Stromal cell of bone marrow (primary cell): Measurements from ENCODE around the gene CTNND2.
"Not testable (repeated sequence)": the region's sequence is repeated elsewhere in the genome, so short reads cannot be mapped to it uniquely, and the experiment has no call there.

Source experiments
- DNase-seq: peaks from one replicate; pipeline ENCODE4 v3.0.0-alpha.2; 2012; ENCODE audit warnings: low read depth

The CTNND2 gene

GRCh38 chr5:11037941-11038340 lies 866.3 kb downstream of the CTNND2 start:
- no peak for DNase-seq

DNA sequence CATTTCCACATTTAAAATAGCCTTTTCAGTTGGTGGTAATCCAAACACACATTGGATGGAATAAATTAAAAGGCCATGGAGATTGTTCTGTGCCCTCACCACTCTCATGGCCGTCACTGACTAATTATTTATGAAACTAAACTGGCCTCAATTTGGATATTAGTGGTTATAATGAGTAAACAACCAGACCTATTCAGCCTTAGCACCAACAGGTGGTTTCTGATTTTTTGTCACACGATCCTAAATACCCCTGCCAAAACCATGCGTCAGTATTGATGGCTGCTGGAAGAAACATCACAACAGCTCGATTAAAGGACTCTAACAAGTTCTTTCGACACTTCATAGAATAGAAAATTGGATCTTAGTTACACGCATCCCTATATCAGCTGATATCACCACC lies 867.2 kb downstream of the CTNND2 start:
- DNase-seq = no peak

GRCh38 chr5:11030671-11031070 lies 873.6 kb downstream of the CTNND2 start:
- no peak for DNase-seq

DNA sequence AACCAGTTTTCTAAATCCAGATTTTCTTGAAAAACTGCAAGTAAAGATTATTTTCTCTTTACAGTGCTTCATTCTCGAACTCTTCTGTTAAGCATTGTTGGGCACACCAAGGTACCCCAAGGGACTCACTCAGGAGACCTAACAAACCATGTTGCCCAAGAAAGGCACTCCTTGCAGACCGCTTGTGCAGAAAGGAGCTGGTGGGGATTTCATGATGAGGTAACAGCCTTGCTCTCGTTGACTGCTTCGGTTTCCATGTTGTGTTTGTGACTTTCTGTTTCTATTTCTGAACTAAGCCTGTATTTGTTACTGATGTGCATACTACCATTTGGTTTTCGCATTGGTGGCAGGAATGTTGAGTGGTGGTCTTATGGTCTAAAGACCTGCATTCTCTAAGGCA lies 876.6 kb downstream of the CTNND2 start:
- no peak for DNase-seq

- DNase-seq = no peak
Measured at GRCh38 chr5:11026543-11026942, 877.7 kb downstream of the CTNND2 start.

DNA sequence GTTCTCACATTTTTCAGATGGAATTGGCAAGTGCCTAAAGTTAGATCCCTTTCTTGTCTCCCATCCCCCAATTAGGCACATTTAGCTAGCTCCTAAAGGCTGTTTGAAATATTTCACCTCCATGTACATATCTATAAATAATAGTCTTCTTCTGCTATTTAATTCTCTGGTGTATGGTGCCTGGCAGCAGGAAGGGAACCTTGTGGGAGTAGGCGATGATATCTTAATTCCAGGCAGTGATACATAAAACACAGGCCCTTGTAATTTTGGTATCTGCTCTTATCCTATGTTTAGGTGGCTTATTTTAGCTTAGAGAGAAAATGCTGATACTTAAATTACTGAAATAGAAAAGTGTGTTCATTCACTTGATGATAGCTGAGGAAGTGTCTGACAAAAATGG lies 880.3 kb downstream of the CTNND2 start:
- no peak for DNase-seq

DNA sequence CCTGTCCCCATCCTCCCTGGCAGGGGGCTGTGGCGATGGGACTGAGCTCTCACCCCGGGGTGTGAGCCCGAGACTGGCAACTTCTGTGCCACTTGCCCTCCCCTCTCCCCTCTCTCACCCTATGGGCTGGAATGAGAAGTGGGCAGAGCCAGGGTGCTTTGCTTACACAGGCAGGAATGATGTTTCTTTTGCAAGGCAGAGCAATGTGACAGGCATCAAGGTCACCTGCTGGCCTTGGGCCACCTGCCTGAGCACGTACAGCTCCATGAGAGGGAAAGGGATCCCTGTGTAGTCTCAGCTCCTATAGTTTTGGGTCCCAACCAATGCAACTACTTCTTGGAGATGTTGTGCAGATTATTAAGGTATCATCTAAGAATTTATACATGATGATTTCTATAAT lies 890.5 kb downstream of the CTNND2 start:
- DNase-seq = no peak

DNA sequence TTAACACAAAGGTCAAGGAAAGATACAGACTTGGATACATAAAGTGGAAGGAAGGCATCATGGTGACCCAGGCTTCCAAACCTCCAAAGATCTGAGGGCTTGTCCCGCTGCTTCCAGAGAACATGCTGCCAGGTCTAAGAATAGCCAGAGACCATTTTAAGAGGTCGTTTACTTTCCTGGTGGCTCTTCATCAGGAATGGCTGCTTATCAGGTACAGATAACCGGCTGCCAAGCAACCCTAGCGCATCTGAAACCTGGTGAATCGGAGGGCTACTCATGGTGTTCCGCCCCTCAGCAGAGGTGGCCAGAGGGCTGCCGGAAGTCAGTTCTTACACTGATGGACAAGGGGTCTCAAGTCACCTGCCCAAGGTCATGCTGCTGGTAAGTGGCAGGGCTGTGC lies 892.0 kb downstream of the CTNND2 start:
- DNase-seq = no peak

GRCh38 chr5:11010429-11011210 lies 893.6 kb downstream of the CTNND2 start:
- no peak for DNase-seq

GRCh38 chr5:11009576-11009975 lies 894.7 kb downstream of the CTNND2 start:
- no peak for DNase-seq

DNA sequence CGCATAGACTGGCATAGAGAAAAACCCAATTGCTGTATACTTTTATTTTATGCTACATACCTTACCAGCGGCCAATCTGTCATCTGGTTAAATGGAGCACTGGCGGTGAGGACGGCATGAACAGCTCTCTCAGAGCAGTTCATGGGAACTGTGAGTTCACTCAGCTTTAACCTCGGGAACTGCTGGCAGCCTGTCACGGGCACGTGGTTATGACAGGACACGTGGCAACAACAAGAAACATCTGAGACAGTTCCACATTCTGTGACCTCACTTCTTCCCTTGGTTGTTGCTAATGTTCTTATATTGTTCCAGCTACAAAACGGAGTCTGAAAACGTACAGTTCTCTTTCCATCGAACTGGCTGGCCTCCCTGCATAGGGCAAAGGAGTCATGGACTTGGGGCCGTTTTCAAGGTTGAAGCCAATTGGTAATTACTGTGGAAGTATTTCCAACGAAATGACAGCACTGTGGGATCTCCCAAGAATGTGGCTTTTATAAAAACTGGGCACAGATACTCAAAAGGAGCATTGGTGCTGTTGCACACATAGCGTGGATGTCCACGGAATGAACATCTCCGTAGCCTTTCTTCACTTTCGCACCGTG lies 896.9 kb downstream of the CTNND2 start:
- no peak for DNase-seq

GRCh38 chr5:11004523-11004922 lies 899.7 kb downstream of the CTNND2 start:
- not testable (repeated sequence) for DNase-seq

DNA sequence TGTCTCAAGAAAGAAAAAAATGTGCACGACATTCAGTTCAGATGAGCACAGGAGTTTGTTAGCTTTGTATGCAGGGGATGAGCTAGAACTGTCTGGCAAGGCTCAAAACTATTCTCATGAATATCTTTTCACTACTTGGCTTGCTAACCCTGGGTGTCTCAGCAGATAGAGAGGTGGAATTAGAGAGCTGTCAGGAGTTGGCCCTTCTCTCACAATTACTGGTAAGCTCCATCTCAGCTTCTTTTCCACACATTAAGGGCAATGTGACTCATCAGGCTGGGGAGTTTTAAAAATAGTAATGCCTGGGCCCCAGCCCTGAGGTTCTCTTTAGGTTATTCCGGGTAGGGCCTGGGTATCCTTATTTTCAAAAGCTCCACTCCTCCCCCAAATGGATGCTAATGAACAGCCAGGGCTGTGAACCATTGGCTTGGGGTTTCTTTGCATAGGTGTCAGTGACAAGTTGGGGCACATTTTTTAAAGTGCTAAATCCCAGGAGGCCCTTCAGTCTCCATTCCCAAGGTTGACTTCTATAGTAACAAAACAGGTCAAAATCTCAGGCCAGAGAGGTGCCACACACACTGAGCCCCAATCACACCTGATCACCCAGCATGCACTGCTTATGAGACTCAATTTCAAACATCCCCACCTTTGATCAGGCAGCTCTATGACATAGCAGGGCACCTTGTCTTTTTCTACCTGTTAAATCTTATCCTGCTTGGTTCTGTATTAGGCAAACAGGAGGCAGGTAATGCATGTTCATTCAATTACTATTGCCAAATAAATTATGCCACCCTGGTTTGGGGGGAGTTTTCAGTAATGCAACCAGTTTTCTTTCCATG lies 903.5 kb downstream of the CTNND2 start:
- no peak for DNase-seq

GRCh38 chr5:10999714-11000113 lies 904.5 kb downstream of the CTNND2 start:
- no peak for DNase-seq

DNA sequence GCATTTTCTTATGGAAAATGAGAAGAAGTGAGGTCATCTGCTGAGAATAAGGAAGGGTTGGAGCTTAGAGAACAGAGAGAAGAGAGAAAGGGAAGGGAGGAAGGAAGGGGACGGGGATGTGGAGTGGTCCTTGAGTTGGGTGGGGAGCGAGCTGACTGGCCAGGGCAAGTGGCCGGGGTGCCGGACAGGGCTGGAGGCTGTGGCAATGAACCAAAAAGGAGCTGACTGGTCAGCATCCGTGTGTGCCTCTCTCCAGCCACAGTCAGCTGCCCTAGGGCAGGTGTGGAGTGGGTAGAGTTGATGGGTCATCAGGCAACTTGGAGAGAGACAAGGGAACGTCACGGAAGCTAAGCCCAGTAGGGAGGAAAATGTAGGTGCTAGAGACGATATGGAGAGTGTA lies 908.4 kb downstream of the CTNND2 start:
- no peak for DNase-seq

DNA sequence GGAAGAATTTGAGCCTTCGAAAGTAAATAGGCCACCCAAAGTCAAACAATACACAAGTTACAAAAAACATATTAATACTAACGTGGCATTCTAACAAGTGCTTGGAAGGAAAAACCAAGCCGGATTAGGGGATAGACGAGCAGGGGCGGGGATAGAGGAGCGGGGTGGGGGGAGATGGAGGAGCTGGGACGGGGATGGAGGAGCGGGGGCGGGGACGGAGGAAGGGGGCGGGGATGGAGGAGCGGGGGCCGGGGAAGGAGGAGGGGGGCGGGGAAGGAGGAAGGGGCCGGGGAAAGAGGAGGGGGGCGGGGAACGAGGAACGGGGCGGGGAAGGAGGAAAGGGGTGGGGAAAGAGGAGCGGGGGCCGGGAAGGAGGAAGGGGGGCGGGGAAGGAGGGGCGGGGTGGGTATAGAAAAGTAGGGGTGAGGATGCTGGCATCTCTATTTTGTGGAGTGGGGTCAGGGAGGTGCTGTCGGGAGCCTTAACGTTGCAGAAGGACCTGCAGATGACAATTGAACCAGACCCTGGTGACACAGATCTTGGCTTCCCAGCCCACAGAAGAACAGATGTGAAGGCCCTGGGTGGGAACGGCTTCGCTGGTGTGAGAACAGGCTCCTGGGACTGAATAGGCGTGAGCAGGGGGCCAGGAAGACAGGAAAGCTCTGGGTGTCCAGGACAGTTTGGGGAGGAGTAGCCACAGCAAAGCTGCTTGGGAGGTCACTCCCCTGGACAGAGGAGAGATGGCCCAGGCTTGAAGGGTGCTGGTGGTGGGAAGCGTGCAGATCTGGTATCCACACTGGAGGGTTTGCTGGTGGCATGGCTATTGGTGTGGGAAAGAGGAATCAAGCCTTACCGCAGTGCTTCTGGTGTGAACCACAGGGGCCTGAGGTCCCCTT lies 909.9 kb downstream of the CTNND2 start:
- no peak for DNase-seq

GRCh38 chr5:10990634-10991033 lies 913.6 kb downstream of the CTNND2 start:
- DNase-seq = no peak

DNA sequence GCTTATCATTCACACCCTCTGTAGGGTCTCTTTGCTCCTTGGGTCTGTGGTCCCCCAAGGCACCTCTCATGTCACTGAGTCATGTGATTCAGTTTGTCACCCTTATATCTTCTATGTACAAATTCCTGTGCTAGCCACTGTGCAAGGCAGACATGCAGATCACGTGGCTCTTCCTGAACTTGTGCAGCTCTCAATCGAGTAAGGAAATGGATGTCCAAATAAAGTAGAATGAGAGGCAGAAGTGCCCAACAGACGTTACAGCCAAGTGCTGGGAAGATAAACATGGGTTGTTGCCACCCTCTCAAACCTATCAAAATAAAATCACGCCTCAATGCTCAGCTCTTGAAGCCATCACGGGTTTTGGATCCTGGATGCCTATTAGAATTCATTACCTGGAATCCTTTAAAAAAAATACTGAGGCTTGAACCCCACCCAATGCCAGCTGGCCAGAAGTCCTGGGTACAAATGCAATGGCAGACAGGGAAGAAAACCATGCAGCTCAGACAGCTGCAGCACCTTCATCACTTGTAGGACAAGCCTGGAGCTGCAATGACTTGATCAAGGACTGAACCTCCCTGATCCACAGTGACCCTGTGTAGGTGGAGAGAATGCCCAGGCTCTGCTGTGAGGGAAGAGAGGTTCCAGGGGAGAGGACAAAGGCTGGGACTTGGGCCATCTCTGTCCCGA lies 914.5 kb downstream of the CTNND2 start:
- no peak for DNase-seq

GRCh38 chr5:10988622-10989021 lies 915.6 kb downstream of the CTNND2 start:
- DNase-seq = no peak

GRCh38 chr5:10987925-10988504 lies 916.2 kb downstream of the CTNND2 start:
- DNase-seq = no peak
